GM18951 (cell line): ENCODE data around the gene CCNY.

Experiments used
- POLR2A ChIP-seq: IDR thresholded peaks from 4 replicates; pipeline ENCODE4 v1.6.1; 2011; ENCODE audit warnings: mild to moderate bottlenecking; ENCODE audit not compliant: insufficient read length, insufficient read depth; ENCODE audit errors: extremely low read depth
- in situ Hi-C: fragments of 300-500 bp; cut with MboI; formaldehyde crosslinking; loops from one replicate; pipeline ENCODE4 v1.12.0; 2022; ENCODE audit warnings: low sequenced_read_pairs, mixed read lengths, inconsistent platforms; ENCODE audit not compliant: unreplicated experiment

The CCNY gene

DNA sequence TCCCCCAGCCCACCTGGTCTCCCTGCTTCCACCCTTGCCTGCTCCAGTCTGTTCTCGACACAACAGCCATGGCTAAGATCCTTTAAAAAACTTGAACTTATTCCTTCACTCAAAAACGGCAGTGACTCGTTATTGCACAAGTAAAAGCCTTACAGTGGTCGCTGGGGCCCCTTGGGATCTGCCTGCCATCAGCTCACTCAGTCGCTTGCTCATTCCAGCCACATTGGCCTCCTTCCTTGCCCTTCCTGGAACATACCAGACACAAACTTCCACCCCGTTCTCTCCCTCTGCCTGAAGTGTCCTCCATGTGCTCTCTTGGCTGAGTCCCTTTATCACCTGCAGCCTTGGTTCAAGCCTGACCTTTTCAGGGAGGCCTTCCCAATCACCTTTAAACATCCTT, 4.7 kb downstream of the CCNY start:
- in situ Hi-C loops: no loop called here

DNA sequence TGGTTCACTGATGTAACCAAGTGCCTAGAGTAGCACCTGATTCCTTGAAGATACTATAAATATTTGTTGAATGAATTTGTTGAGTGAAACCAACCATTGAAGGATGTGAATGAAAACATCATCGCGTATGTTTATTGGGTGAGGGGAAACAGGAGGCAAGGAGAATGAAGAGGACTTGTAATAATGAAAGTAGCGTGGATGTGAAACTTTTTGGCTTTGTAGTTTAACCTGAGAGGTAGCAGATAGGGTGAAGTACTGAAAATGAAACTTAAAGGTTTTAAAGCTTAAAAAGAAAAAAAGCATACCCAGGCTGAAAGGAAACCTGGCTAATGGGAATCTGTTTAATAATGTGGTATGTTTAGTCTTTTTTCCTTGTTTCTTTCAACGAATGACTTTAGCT, 5.2 kb downstream of the CCNY start:
- in situ Hi-C loops: no loop called here
- no peak for TF ChIP-seq POLR2A

More for the DNA sequence above, 4.7 kb downstream of the CCNY start:
- no peak for TF ChIP-seq POLR2A

DNA sequence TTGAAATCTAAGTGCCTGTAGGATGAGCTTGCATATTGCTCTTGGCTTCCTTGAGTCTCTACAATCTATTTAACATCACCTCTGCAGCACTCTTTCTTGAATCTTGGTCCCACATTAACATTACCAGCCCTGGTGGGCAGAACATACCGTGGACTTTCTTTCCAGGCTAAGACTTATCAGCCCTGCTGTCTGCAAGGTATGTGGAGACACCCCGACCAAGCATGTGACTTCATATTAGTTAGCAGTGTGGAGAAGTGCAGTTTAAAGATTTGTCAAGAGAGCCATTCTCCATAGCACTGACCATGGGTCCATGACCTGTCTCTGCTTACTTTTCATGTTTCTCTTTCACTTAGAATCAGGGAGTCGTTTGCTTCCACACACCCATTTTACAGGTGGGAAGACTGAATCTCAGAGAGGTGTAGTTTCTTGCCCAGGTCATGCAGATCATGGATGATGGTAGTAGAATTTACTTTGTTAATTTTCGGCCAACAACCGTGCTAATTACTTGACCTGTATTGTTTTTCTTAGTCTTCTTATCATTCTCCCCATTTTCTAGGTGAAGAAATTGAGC, 6.0 kb downstream of the CCNY start:
- in situ Hi-C loops: no loop called here
- no peak for TF ChIP-seq POLR2A

DNA sequence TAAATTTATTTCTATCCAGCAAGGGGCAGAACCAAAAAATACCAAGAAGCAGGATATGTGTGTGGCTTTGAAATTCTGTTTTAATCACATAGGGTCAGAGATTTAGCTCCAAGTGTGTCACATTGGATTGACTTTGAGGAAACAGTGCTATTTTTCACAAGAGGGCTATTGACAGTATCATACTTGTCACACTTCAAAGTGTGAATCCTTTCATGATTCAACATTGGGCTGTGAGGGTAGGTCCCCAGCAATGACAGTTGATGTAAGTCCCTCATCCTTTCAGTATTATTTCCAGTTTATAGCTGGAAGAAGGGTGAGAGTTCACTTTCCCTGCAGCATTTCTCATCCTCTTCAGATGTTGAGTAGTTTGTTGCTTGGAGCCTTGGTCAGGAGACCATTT, 7.4 kb downstream of the CCNY start:
- TF ChIP-seq POLR2A: no peak
- in situ Hi-C loops: no loop called here

DNA sequence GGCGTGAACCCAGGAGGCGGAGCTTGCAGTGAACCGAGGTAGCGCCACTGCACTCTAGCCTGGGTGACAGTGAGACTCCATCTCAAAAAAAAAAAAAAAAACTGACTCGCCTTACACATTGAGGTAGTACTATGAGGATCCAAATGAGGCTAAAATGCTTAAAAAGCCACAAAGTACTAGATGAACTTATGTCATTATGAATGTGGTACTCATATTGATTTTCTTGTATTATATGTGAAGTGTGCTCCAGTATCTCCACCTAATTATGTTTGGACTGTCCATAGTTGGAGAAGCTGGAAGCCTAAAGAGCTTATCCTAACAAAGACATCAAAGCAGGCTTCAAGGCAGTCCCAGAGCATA, 9.1 kb downstream of the CCNY start:
- in situ Hi-C loops: no loop called here
- no peak for TF ChIP-seq POLR2A

DNA sequence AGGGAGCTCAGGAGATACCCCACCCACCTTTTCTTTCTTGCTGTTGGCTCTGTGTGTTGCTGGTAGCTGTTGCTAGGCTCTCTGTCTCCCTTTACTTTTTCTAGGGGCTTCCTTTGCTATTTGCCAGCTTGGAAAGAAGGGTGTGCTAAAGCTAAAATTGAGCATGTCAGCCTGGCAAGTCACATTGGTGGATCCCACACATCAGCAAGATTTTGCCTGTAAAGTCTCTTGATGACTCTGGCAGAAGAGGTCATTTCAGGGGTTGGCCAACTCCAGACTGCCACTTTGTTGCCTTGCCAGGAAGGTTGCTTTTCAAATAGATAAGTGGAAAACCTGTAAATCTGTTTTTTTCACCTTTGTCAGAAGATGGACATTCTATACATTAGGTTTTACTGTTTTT, 9.9 kb downstream of the CCNY start:
- TF ChIP-seq POLR2A: no peak
- in situ Hi-C loops: no loop called here

DNA sequence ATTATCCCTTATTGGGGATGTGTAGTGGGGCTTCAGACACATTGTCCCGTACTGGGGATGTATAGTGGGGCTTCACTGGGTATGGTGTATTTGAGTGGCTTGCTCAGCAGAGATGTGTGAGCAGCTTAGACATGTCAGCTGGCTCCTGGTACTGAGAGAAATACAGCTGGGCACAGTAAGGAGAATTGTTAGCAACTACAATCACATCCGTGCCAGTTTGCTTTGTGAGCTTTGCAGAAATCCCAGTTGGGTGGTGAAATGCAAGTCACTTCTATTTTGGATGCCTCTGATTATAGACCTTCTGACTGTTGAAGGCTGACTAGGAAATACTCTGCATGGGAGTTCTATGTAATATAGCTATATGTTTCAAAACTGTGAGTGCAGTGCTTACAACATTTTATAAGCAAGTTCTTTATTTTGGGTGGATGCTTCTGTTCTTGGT, 10.8 kb downstream of the CCNY start:
- no peak for TF ChIP-seq POLR2A
- in situ Hi-C loops: no loop called here

DNA sequence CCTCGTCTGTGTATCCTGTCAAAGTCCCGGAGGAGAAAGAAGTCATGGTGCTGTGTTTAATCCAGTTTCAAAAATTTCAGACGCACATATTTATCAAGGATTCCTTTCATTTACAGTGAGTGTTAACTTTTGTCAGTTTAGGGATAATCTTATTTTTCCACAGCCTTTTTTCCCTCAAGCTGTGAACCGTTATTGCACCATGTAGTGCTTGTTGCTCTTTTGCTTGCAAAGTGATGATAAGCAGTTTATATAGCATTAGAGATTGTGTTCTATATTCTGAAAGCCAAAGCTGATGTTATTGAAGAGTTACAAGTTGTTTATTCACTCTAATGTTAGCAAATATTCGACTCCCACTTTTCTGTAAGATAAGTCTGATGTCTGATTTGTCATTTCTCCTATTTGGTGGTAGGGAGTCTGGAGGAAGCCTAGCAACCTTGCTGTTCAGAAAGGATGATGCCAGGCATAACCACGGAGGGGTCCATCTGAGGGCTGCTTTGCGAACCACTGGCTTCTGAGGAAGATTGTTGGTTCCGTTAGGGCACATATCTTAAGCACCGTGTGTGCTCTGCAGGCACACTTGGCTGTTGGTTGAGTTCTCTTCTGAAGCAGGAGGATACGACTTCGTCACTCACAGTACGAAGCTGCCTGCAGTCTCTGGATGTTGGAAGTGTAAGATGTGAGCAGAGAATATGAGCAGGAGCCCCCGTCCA, 11.7 kb downstream of the CCNY start:
- in situ Hi-C loops: no loop called here
- TF ChIP-seq POLR2A: no peak

DNA sequence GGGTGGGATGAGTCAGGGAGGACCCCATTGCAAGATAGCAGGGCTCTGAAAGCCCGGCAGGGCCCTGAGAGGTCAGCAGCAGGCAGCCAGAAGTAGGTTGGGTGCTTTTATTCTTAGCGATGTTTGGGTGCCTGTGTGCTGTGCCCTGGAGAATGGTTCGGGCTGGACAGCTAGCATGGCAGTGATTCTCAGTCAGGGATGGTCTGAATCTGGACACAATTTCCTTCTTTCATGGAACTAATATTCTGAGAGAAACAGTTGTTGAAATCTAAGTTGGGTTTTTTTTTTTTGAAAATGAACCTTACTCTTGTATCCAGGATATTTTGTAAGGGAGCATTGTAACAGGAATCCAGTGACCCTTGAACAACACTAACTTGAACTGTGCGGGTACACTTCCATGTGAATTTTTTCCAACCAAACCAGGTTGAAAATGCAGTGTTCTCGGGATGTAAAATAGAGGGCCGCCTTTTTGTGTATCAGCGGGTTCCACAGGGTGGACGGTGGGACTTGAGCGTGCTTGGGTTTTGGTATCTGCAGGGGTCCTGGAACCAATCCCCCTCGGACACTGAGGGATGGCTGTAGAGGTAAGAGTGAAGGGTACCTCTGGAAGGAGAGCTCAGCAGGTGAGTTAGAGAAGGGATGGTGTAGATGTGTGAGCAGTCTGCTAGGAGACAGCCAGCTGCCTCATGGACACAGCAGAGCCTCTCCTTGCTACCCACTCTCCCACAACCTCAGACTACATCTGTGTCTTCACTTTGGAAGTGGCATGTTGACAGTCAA, 12.5 kb downstream of the CCNY start:
- no peak for TF ChIP-seq POLR2A
- in situ Hi-C loops: no loop called here

DNA sequence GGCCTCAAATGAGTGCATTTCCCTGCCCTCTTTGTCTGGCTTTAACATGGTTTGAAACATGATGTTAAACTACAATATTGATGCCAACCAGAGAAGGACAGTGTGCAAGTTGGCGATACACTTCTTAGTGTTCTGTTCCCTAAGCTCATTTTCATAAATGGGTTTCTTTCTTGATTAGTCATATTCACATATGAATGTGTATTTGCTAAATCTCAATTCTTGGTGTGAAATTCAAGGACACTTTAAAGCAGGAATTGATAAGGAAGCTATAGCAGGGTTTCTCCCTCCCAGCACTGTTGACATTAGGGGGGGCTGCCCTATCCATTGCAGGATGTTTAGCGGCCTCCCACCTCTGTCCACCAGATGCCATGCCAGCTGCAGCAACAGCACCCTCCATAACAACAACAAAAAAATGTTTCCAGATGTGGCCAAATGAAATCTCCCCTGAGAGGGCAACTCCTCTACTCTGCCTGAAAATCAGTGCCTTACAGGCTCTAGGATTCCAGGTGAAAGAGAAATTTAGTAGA, 13.1 kb downstream of the CCNY start:
- in situ Hi-C loops: no loop called here
- no peak for TF ChIP-seq POLR2A

DNA sequence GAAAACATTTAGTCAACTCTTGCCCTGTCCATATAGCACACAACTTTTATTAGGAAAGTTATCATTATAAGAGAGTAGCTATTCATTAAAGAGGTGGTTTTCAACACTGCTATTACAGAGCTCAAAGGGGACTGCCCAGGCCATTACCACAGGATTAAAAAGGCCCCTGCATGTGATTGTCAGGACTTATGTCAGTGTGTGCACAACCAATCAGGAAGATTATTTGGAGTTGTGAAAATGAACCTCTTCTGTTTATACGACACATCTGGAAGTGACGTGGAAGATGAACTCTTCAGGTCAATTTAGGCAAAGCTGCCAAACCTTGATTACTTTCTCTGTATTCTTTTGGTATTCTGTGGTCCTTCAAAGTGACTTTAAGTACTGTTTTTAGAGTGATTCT, 14.7 kb downstream of the CCNY start:
- TF ChIP-seq POLR2A: no peak
- in situ Hi-C loops: no loop called here

DNA sequence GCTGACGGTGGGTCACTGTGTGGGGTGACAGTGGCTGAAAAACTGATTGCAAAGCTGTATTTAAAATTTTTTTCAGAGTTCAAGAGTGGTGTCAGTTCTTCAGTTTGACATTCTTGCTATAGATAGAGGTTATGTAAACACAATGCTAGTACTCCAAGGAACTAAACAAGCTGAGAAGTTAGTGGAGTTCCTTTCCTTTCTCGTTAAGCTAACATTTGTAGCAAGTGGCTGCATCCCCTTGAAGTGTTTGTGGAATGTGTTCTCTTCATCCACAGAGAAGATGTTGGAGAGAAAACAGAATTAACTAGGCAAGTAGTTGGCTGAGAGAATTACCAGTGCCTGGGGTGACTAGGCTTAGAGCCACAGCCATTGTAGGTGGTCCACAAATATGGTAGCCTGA, 15.8 kb downstream of the CCNY start:
- in situ Hi-C loops: no loop called here

DNA sequence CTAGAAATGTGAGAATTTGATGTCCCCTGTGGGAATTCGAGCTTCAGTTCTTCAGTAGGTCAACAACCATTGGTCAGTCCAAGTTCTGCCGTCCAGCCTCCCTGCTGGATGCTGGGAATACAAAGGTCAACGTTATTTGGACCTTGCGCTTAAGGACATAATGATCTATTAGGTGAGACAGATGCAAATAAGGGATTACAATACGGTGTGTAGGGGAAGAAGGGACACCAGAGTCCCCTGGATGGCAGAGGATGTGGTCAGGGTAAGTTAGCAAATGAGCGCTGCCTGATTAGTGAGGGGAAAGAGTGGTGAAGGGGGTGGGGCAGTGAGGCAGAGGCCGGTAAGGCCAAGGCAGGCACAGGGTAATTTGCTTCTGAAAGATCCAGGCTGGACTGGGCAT, 16.2 kb downstream of the CCNY start:
- in situ Hi-C loops: no loop called here
- TF ChIP-seq POLR2A: no peak

More for the DNA sequence above, 15.8 kb downstream of the CCNY start:
- no peak for TF ChIP-seq POLR2A

DNA sequence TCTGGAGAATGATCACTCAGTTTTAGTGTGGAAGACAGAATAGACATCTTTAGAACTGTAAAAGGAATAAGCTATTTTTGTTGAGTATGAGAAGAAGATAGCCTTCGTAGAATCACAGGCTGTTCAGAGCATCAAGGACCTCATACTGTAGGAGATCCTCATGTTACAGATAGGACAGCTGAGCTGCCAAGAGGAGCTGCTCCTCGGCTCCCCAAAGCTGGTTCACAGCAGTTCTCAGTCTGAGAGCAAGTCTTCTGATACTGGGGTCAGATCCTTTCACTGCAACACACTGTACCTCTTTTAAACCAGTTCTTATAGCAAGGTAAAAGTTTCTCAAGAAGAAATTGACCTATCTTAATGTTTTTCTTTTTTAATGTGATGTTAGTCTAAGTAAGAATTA, 17.1 kb downstream of the CCNY start:
- no peak for TF ChIP-seq POLR2A
- in situ Hi-C loops: no loop called here
